Measurements from ENCODE around the gene NPC2. TPM values are rescaled to one million over a fixed set of nuclear protein-coding genes. Genes with fewer than 3 reads are reported as not detected.

The NPC2 gene
- total and polyA plus RNA-seq, 9 of the 15 experiments (the other 6 are each of a cell fraction or from before 2014, with no cell fraction given): 16.6 to 74.1 (median 32.6) TPM

DNA sequence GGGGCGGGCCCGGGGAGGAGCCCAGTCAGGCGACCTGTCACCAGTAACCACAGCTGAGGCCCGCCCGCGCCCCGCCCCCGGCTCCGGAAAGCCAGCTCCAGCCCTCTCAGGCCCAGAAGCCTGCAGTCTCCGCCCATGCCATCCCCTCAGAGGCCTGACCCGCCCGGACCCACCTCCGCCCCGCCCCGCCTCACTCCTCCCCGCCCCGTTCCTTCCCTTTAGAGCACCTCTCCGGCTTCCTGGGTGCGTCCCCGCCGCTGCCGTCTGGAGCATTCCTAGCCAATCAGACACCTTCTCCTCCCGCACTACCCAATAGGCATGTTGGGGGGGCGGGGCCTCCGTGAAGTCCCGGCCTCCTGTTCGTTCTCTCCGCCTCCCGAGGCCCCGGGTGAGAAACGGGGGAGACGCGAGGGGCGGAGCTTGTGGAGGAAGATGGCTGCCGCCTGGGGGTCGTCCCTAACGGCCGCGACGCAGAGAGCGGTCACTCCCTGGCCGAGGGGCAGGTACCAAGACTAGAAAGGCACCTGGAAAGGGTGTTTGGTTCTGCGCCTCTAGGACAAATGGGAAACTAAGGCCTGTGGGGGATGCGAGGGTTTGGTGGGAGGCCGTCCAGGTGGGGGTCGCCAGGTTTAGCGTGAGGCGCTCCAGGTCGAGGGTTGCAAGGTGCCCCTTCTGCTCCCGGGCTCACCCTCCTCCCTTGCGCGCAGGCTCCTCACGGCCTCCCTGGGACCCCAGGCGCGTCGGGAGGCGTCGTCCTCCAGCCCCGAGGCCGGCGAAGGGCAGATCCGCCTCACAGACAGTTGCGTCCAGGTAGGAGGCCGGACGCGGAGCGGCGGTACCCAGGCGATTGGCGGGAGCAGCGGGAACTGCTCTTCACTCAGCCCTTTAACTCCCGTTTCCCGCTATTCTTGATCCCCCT is 497 bp upstream of the NPC2 start, which contains the start of gene ISCA2 (continued):
- TF ChIP-seq, protein P1, sequence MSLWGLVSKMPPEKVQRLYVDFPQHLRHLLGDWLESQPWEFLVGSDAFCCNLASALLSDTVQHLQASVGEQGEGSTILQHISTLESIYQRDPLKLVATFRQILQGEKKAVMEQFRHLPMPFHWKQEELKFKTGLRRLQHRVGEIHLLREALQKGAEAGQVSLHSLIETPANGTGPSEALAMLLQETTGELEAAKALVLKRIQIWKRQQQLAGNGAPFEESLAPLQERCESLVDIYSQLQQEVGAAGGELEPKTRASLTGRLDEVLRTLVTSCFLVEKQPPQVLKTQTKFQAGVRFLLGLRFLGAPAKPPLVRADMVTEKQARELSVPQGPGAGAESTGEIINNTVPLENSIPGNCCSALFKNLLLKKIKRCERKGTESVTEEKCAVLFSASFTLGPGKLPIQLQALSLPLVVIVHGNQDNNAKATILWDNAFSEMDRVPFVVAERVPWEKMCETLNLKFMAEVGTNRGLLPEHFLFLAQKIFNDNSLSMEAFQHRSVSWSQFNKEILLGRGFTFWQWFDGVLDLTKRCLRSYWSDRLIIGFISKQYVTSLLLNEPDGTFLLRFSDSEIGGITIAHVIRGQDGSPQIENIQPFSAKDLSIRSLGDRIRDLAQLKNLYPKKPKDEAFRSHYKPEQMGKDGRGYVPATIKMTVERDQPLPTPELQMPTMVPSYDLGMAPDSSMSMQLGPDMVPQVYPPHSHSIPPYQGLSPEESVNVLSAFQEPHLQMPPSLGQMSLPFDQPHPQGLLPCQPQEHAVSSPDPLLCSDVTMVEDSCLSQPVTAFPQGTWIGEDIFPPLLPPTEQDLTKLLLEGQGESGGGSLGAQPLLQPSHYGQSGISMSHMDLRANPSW (CRISPR knock-in tag; IDR thresholded peaks at IDR 0.05): no peak
- TF ChIP-seq CHD1 (IDR thresholded peaks at IDR 0.05; ENCODE audit: low read length) (peak; percentile 49), CBX5 (IDR thresholded peaks at IDR 0.05; ENCODE audit: borderline replicate concordance, low read depth) (no peak), NFYB (IDR thresholded peaks at IDR 0.05; ENCODE audit: extremely low read depth, insufficient read length) (peak; percentile 82), PHB2 (IDR thresholded peaks at IDR 0.05; ENCODE audit: low read depth) (no peak), NFIX (CRISPR knock-in tag; IDR thresholded peaks at IDR 0.05; ENCODE audit: low read depth) (no peak), ATF1 (CRISPR knock-in tag; IDR thresholded peaks at IDR 0.05) (no peak), ATF1 (tag; IDR thresholded peaks at IDR 0.05) (peak; percentile 34; the same call in 1 of the 2 replicates), ZNF212 (CRISPR knock-in tag; IDR thresholded peaks at IDR 0.05) (no peak), PCBP2 (IDR thresholded peaks at IDR 0.05; ENCODE audit: low read depth, low read length, poor library complexity, severe bottlenecking) (no peak), MTF1 (CRISPR knock-in tag; IDR thresholded peaks at IDR 0.05; ENCODE audit: borderline replicate concordance) (no peak), HCFC1 (IDR thresholded peaks at IDR 0.05; ENCODE audit: low read depth, low read length) (no peak), SREBF2 (CRISPR knock-in tag; IDR thresholded peaks at IDR 0.05) (no peak), CC2D1A (IDR thresholded peaks at IDR 0.05) (no peak), NR3C1 (CRISPR knock-in tag; IDR thresholded peaks at IDR 0.05) (no peak), JUNB (CRISPR knock-in tag; conservative IDR thresholded peaks at IDR 0.05) (no peak), FOXA1 (IDR thresholded peaks at IDR 0.05; ENCODE audit: borderline replicate concordance) (no peak), ETV1 (tag; conservative IDR thresholded peaks at IDR 0.05; ENCODE audit: low read depth) (no peak)
- TF ChIP-seq, protein P2, sequence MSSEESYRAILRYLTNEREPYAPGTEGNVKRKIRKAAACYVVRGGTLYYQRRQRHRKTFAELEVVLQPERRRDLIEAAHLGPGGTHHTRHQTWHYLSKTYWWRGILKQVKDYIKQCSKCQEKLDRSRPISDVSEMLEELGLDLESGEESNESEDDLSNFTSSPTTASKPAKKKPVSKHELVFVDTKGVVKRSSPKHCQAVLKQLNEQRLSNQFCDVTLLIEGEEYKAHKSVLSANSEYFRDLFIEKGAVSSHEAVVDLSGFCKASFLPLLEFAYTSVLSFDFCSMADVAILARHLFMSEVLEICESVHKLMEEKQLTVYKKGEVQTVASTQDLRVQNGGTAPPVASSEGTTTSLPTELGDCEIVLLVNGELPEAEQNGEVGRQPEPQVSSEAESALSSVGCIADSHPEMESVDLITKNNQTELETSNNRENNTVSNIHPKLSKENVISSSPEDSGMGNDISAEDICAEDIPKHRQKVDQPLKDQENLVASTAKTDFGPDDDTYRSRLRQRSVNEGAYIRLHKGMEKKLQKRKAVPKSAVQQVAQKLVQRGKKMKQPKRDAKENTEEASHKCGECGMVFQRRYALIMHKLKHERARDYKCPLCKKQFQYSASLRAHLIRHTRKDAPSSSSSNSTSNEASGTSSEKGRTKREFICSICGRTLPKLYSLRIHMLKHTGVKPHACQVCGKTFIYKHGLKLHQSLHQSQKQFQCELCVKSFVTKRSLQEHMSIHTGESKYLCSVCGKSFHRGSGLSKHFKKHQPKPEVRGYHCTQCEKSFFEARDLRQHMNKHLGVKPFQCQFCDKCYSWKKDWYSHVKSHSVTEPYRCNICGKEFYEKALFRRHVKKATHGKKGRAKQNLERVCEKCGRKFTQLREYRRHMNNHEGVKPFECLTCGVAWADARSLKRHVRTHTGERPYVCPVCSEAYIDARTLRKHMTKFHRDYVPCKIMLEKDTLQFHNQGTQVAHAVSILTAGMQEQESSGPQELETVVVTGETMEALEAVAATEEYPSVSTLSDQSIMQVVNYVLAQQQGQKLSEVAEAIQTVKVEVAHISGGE (CRISPR knock-in tag; IDR thresholded peaks at IDR 0.05): no peak
- TF ChIP-seq, protein P3, sequence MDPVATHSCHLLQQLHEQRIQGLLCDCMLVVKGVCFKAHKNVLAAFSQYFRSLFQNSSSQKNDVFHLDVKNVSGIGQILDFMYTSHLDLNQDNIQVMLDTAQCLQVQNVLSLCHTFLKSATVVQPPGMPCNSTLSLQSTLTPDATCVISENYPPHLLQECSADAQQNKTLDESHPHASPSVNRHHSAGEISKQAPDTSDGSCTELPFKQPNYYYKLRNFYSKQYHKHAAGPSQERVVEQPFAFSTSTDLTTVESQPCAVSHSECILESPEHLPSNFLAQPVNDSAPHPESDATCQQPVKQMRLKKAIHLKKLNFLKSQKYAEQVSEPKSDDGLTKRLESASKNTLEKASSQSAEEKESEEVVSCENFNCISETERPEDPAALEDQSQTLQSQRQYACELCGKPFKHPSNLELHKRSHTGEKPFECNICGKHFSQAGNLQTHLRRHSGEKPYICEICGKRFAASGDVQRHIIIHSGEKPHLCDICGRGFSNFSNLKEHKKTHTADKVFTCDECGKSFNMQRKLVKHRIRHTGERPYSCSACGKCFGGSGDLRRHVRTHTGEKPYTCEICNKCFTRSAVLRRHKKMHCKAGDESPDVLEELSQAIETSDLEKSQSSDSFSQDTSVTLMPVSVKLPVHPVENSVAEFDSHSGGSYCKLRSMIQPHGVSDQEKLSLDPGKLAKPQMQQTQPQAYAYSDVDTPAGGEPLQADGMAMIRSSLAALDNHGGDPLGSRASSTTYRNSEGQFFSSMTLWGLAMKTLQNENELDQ (CRISPR knock-in tag; IDR thresholded peaks at IDR 0.05; ENCODE audit: borderline replicate concordance): no peak

All from K562 (cell line).